K562 (cell line): Measurements from ENCODE around the gene MPG. TPM values are rescaled to one million over a fixed set of nuclear protein-coding genes. Genes with fewer than 3 reads are reported as not detected.

ENCODE experiments used
- ATF7 ChIP-seq: fragments of 450-650 bp; IDR thresholded peaks from 2 replicates; pipeline ENCODE4 v1.7.1; 2014; ENCODE audit warnings: mild to moderate bottlenecking, moderate library complexity
- CHAMP1 ChIP-seq: fragments of 450-650 bp; IDR thresholded peaks from 2 replicates; pipeline ENCODE4 v1.6.1; 2016; ENCODE audit warnings: mild to moderate bottlenecking
- ELF2 ChIP-seq: fragments of 250-450 bp; sonication (Bioruptor Pico); IDR thresholded peaks from 2 replicates; pipeline ENCODE4 v1.5.0; 2021; ENCODE audit warnings: mild to moderate bottlenecking
- HINFP ChIP-seq: fragments of 450-650 bp; conservative IDR thresholded peaks from 2 replicates; pipeline ENCODE4 v1.6.1; 2016; ENCODE audit warnings: missing genetic modification characterization, low read depth, mild to moderate bottlenecking, control low read depth, missing compliant biosample characterization
- LARP7 ChIP-seq: fragments of 450-650 bp; IDR thresholded peaks from 2 replicates; pipeline ENCODE4 v1.6.1; 2016
- MTA2 ChIP-seq: fragments of 450-650 bp; IDR thresholded peaks from 2 replicates; pipeline ENCODE4 v1.6.1; 2016; ENCODE audit warnings: low read depth
- NFIX ChIP-seq: fragments of 250-450 bp; sonication (Bioruptor Pico); IDR thresholded peaks from 2 replicates; pipeline ENCODE4 v1.4.0; 2020; ENCODE audit warnings: low read depth, mild to moderate bottlenecking, moderate library complexity
- SUPT5H ChIP-seq: fragments of 450-650 bp; IDR thresholded peaks from 2 replicates; pipeline ENCODE4 v1.6.1; 2016
- ZFP36 ChIP-seq: fragments of 150-350 bp; IDR thresholded peaks from 2 replicates; pipeline ENCODE4 v1.6.1; 2018; ENCODE audit warnings: low read length, low read depth; ENCODE audit not compliant: partially characterized antibody
- ZNF274 ChIP-seq: IDR thresholded peaks from 2 replicates; pipeline ENCODE4 v1.6.1; 2011; ENCODE audit warnings: low read depth, mild to moderate bottlenecking, low read length, moderate library complexity, borderline replicate concordance
- ZNF316 ChIP-seq: fragments of 450-650 bp; IDR thresholded peaks from 2 replicates; pipeline ENCODE4 v1.6.1; 2016
- ZNF609 ChIP-seq: sonication (generic); formaldehyde crosslinking; IDR thresholded peaks from 2 replicates; pipeline ENCODE4 v1.8.1; 2023; ENCODE audit warnings: missing genetic modification reagents, mild to moderate bottlenecking, borderline replicate concordance
- ZNF655 ChIP-seq: fragments of 250-450 bp; sonication (Bioruptor Pico); IDR thresholded peaks from 2 replicates; pipeline ENCODE4 v1.5.0; 2021
- ZZZ3 ChIP-seq: fragments of 450-650 bp; IDR thresholded peaks from 2 replicates; pipeline ENCODE4 v1.6.1; 2016; ENCODE audit warnings: antibody characterized with exemption, mild to moderate bottlenecking, moderate library complexity
- polyA plus RNA-seq, 8 experiments: library from polyadenylated mRNA; depleted of rRNA in 4 of 8; stranded (reverse) in 5 of 8; unstranded in 3 of 8; fragments of >200 nt; fragmentation: Nextera tagmentation in 2 of 8; fragmentation: Illumina TruSeq in 1 of 8; extraction: Ambion mirVana in 2 of 8; extraction: Trizol in 1 of 8; gene quantifications; 2 replicates each; pipeline versions ENCODE4 v1.2.1 to v1.2.3, GENCODE V29; 2011 to 2014; ENCODE audit warnings: inconsistent platforms in 1 of 8, missing spikeins in 1 of 8
- total RNA-seq, 7 experiments: library from RNA; depleted of rRNA in 6 of 7; stranded (reverse); fragments of >200 nt in 6 of 7; fragmentation: Illumina TruSeq in 2 of 7; extraction: Trizol in 2 of 7; gene quantifications; 2 replicates each; pipeline versions ENCODE4 v1.2.1 to v1.2.3, GENCODE V29; 2011 to 2021; ENCODE audit warnings: low replicate concordance in 1 of 7

Gene MPG
- total and polyA plus RNA-seq, 9 of the 15 experiments (the other 6 are each of a cell fraction or from before 2014, with no cell fraction given), result 0.42 to 226 (median 36.2) TPM

- TF ChIP-seq ZNF609 (CRISPR knock-in tag) (no peak), ZFP36 (no peak), SUPT5H (peak; percentile 54), ELF2 (CRISPR knock-in tag) (no peak), ZNF655 (CRISPR knock-in tag) (no peak), MTA2 (no peak), ZNF316 (no peak), ZNF274 (no peak), CHAMP1 (no peak), ZZZ3 (no peak), NFIX (CRISPR knock-in tag) (no peak), LARP7 (0 out of 2 replicates have a peak, but pooled peaks have one; percentile 24), ATF7 (no peak), HINFP (no peak)
Observed at GRCh38 chr16:77807-78443, at the start of gene MPG (continued).
